SK-N-SH treated with all-trans-retinoic acid at 6 μM for 48 hours (cell line): Measurements from ENCODE around the gene KIF6.

Source experiments
- ATAC-seq: fragments of 200-7000 bp; cut with Tn5 transposase; 3 replicates; pipeline ENCODE4 v1.9.1; 2020; ENCODE audit warnings: mild to moderate bottlenecking, moderate library complexity
- ARNTL ChIP-seq: fragments of 450-650 bp; formaldehyde crosslinking; IDR thresholded peaks from 2 replicates; pipeline ENCODE4 v1.5.0; 2020; ENCODE audit warnings: low read depth, mild to moderate bottlenecking, moderate library complexity, borderline replicate concordance
- BACH2 ChIP-seq: fragments of 250-450 bp; sonication (Bioruptor Pico); IDR thresholded peaks from 2 replicates; pipeline ENCODE4 v1.9.0; 2021; ENCODE audit warnings: mild to moderate bottlenecking, borderline replicate concordance
- CREB5 ChIP-seq: fragments of 250-450 bp; sonication (Bioruptor Pico); IDR thresholded peaks from 2 replicates; pipeline ENCODE4 v1.5.1; 2020; ENCODE audit warnings: low read depth, mild to moderate bottlenecking, moderate library complexity
- CSDC2 ChIP-seq: fragments of 250-450 bp; sonication (Bioruptor Pico); IDR thresholded peaks from 2 replicates; pipeline ENCODE4 v1.5.0; 2020; ENCODE audit warnings: mild to moderate bottlenecking, moderate library complexity
- ESRRG ChIP-seq: fragments of 250-450 bp; sonication (Bioruptor Pico); IDR thresholded peaks from 2 replicates; pipeline ENCODE4 v1.6.1; 2021; ENCODE audit warnings: mild to moderate bottlenecking
- ISL1 ChIP-seq: fragments of 250-450 bp; sonication (Bioruptor Pico); IDR thresholded peaks from 2 replicates; pipeline ENCODE4 v2.1.2; 2022; ENCODE audit warnings: mild to moderate bottlenecking, moderate library complexity
- OSR1 ChIP-seq: fragments of 250-450 bp; sonication (Bioruptor Pico); IDR thresholded peaks from 2 replicates; pipeline ENCODE4 v1.8.0; 2022; ENCODE audit warnings: moderate library complexity, mild to moderate bottlenecking, inconsistent platforms
- POU6F1 ChIP-seq: fragments of 250-450 bp; sonication (Bioruptor Pico); IDR thresholded peaks from 2 replicates; pipeline ENCODE4 v1.8.0; 2021; ENCODE audit warnings: low read depth, mild to moderate bottlenecking, moderate library complexity, borderline replicate concordance
- PPARA ChIP-seq: fragments of 250-450 bp; sonication (Bioruptor Pico); IDR thresholded peaks from 2 replicates; pipeline ENCODE4 v1.5.0; 2020; ENCODE audit warnings: mild to moderate bottlenecking, borderline replicate concordance
- RARB ChIP-seq: fragments of 250-450 bp; sonication (Bioruptor Pico); IDR thresholded peaks from 2 replicates; pipeline ENCODE4 v1.8.0; 2021; ENCODE audit warnings: mild to moderate bottlenecking, moderate library complexity
- SNAI2 ChIP-seq: fragments of 250-450 bp; sonication (Bioruptor Pico); IDR thresholded peaks from 2 replicates; pipeline ENCODE4 v1.5.0; 2020; ENCODE audit warnings: mild to moderate bottlenecking, moderate library complexity
- TCF4 ChIP-seq: fragments of 250-450 bp; sonication (Bioruptor Pico); IDR thresholded peaks from 2 replicates; pipeline ENCODE4 v1.8.0; 2021; ENCODE audit warnings: mild to moderate bottlenecking, moderate library complexity, borderline replicate concordance
- TOX ChIP-seq: fragments of 250-450 bp; sonication (Bioruptor Pico); IDR thresholded peaks from 2 replicates; pipeline ENCODE4 v1.8.0; 2021; ENCODE audit warnings: mild to moderate bottlenecking, moderate library complexity, borderline replicate concordance
- ZC3H10 ChIP-seq: fragments of 250-450 bp; sonication (Bioruptor Pico); IDR thresholded peaks from 2 replicates; pipeline ENCODE4 v1.5.1; 2021; ENCODE audit warnings: mild to moderate bottlenecking, moderate library complexity
- ZFP3 ChIP-seq: fragments of 250-450 bp; sonication (Bioruptor Pico); IDR thresholded peaks from 2 replicates; pipeline ENCODE4 v1.5.0; 2020; ENCODE audit warnings: mild to moderate bottlenecking, moderate library complexity
- ZFP30 ChIP-seq: fragments of 450-650 bp; formaldehyde crosslinking; IDR thresholded peaks from 2 replicates; pipeline ENCODE4 v1.5.0; 2022; ENCODE audit warnings: mild to moderate bottlenecking, moderate library complexity
- ZNF565 ChIP-seq: fragments of 450-650 bp; formaldehyde crosslinking; conservative IDR thresholded peaks from 2 replicates; pipeline ENCODE4 v1.5.0; 2020; ENCODE audit warnings: low read depth, mild to moderate bottlenecking, moderate library complexity
- ZNF8 ChIP-seq: fragments of 450-650 bp; formaldehyde crosslinking; IDR thresholded peaks from 2 replicates; pipeline ENCODE4 v1.5.0; 2020; ENCODE audit warnings: mild to moderate bottlenecking, moderate library complexity
- TF ChIP-seq, protein P1 (sequence below): fragments of 250-450 bp; sonication (Bioruptor Pico); IDR thresholded peaks from 2 replicates; pipeline ENCODE4 v1.5.0; 2020; ENCODE audit warnings: mild to moderate bottlenecking, moderate library complexity

KIF6 gene

DNA sequence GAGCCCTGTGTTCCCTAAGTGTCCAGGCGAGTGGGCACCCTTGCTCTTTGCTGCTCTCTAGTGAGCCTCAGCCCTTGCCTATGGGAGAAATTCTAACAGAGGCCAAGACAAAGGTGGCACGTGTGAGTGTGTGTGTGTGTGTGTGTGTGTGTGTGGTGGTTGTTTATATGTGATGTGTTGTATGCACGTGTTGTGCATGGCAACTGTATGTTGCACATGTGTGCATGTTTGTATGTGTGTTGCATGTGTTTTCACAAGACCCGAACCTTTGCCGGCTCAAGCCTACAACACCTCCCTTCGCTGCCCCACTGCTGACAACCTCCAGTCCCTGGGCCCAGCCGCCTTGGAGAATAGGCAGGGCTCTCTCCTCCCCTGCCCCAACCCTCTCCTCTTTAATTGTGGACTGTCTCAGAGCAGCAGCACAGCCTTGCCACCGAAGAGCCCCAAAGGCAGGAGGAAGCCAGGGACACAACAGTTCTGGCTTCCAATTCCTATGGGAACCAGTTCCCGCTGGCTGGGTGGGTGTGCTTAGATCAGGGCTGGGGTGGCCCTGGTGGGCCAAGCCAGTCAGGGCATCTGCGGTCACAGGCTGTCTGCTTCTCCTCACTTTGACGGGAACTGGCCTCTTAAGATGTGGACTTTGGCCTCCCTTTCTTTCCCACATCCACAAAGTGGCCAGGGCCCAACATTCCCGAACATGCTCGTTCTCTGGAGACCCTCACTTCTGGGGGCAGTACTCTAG, 405.4 kb downstream of the KIF6 start:
- TF ChIP-seq PPARA (CRISPR knock-in tag) (no peak), OSR1 (no peak), ARNTL (CRISPR knock-in tag) (no peak), ZNF8 (CRISPR knock-in tag) (no peak), ZC3H10 (no peak)
- ATAC-seq = no peak

DNA sequence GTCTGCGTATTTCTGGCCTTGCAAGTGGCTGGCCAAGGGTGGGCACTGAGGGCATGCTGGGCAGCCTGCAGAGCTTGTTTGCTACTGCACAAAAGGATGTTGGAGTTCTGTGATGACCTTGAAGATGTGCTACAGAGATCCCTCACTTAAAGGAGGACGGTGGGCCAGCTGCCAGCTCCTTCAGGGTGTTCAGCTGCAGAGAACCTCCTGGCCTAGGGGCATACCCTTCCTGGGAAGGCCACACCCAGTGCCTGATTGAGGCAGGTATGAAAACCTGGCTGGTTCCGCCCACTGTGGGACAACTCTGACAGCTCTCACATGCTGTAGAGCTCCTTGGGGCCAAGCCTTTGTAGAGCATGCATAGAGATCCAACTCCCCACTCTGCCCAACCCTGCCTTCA, 408.0 kb downstream of the KIF6 start:
- no peak for ATAC-seq
- TF ChIP-seq POU6F1 (no peak), PPARA (CRISPR knock-in tag) (no peak), RARB (CRISPR knock-in tag) (no peak), CREB5 (CRISPR knock-in tag) (no peak)

DNA sequence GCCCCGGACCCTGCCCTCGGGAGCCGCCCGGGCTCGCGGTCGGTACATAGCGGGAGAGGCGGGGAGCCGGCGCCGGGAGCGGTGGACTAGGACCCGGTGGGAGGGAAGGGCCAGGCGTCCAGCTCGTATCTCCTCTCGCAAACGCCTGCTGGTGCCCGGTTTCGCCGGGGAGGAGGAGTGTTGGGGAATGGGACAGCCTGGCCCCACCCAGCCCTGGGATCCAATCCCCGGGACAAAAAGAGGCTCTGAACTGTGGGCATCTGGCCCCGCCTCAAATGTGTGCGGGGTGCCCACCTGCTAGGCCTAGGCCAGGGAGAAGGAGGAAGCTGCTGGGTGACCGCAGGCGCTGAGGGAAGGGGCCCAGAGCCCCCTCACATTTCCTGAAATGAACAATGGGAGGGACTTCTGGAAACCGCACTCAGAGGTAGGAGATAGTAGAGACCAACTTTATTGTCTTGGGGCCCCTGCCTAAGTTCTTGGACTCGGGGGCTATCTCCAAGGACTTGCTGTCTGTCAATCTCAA, 410.9 kb downstream of the KIF6 start, which contains the start of gene KCNK17:
Gene KCNK17 (minus strand): TSS at position 147 of the 523 bp plus-strand sequence. CDS start 99 bp downstream, at position 48.
- ATAC-seq = no peak
- no peak for TF ChIP-seq TOX (CRISPR knock-in tag)
- TF ChIP-seq TCF4 (CRISPR knock-in tag) = no peak
- TF ChIP-seq ESRRG (CRISPR knock-in tag) = no peak
- no peak for TF ChIP-seq BACH2 (CRISPR knock-in tag)
- TF ChIP-seq ZNF8 (CRISPR knock-in tag) = no peak
- no peak for TF ChIP-seq ZFP3
- no peak for TF ChIP-seq OSR1
- no peak for TF ChIP-seq CSDC2
- no peak for TF ChIP-seq ZC3H10
- TF ChIP-seq ZFP30 (CRISPR knock-in tag) = no peak
- TF ChIP-seq SNAI2 = no peak
- no peak for TF ChIP-seq ISL1 (CRISPR knock-in tag)
- TF ChIP-seq ZNF565 (CRISPR knock-in tag) = no peak
- TF ChIP-seq CREB5 (CRISPR knock-in tag) = no peak
- no peak for TF ChIP-seq PPARA (CRISPR knock-in tag)
- no peak for TF ChIP-seq RARB (CRISPR knock-in tag)

DNA sequence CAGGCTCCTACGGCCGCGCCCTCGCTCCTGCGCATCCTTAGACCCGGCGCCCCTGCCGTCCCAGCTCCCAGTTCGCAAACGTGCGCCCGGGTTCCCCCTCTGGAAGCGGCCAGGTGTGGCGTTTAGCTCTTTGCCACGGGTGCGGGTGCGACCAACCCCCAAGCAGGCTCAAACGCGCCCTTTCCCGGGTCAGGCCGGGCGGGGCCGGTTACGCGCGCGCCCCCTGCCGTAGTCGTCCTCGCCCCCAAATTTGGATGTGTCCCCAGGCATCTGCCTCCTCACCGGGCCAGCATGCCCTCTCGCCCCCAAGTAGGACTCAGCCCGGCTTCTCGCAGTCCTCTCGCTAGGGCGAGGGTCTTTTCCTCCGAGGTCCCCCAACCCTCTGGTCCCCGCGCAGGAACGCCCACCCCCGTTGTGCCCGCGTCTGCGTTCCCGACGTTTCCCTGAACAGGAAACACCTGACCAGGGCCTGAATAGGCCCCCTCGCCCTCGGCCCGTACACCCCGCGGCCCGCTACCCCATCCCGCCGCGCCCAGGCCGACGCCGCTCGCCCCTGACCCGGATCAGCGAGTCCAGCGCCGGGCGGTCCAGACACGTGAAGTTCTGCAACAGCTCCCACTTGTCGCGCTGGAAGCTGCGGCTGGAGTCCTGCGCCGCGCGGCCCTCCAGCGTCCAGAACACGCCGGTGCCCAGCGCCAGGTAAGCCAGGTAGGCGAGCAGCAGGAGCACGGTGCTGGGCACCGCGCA, 411.5 kb downstream of the KIF6 start:
- ATAC-seq = no peak
- TF ChIP-seq TOX (CRISPR knock-in tag) (no peak), PPARA (CRISPR knock-in tag) (no peak), CREB5 (CRISPR knock-in tag) (no peak), CSDC2 (no peak), POU6F1 (no peak)
- TF ChIP-seq, protein P1, sequence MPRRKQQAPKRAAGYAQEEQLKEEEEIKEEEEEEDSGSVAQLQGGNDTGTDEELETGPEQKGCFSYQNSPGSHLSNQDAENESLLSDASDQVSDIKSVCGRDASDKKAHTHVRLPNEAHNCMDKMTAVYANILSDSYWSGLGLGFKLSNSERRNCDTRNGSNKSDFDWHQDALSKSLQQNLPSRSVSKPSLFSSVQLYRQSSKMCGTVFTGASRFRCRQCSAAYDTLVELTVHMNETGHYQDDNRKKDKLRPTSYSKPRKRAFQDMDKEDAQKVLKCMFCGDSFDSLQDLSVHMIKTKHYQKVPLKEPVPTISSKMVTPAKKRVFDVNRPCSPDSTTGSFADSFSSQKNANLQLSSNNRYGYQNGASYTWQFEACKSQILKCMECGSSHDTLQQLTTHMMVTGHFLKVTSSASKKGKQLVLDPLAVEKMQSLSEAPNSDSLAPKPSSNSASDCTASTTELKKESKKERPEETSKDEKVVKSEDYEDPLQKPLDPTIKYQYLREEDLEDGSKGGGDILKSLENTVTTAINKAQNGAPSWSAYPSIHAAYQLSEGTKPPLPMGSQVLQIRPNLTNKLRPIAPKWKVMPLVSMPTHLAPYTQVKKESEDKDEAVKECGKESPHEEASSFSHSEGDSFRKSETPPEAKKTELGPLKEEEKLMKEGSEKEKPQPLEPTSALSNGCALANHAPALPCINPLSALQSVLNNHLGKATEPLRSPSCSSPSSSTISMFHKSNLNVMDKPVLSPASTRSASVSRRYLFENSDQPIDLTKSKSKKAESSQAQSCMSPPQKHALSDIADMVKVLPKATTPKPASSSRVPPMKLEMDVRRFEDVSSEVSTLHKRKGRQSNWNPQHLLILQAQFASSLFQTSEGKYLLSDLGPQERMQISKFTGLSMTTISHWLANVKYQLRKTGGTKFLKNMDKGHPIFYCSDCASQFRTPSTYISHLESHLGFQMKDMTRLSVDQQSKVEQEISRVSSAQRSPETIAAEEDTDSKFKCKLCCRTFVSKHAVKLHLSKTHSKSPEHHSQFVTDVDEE (CRISPR knock-in tag) = no peak
